Vagina (tissue), 2 donors: ENCODE measurements around the gene PRSS27. TPM values are rescaled to one million over a fixed set of nuclear protein-coding genes. Genes with fewer than 3 reads are reported as not detected.

Experiments used
- DNase-seq, 2 donors: peaks; one replicate each; pipeline ENCODE4 v3.0.0-alpha.2; 2017; ENCODE audit errors: extremely low spot score in 2 of 2
- H3K27ac ChIP-seq: fragments of 200-600 bp; sonication (generic); one replicate; pipeline ENCODE4 v1.5.1; 2019
- H3K27me3 ChIP-seq: fragments of 200-600 bp; sonication (generic); one replicate; pipeline ENCODE4 v1.5.1; 2019
- H3K36me3 ChIP-seq, 2 donors: fragments of 200-600 bp; sonication (generic); one replicate each; pipeline ENCODE4 v1.5.1; 2017 to 2019
- H3K4me1 ChIP-seq: fragments of 200-600 bp; sonication (generic); one replicate; pipeline ENCODE4 v1.5.1; 2019
- H3K4me3 ChIP-seq, 2 donors: fragments of 200-600 bp; sonication (generic); 1 replicate in 1 of 2; 2 replicates in 1 of 2; pipeline ENCODE4 v1.5.1; 2016 to 2019
- H3K9me3 ChIP-seq: fragments of 200-600 bp; sonication (generic); one replicate; pipeline ENCODE4 v1.5.1; 2019
- POLR2A ChIP-seq, 2 donors: fragments of 450-650 bp; IDR thresholded peaks; one replicate each; pipeline ENCODE4 v1.6.1; 2017; ENCODE audit warnings: antibody characterized with exemption in 2 of 2, mild to moderate bottlenecking in 2 of 2, moderate library complexity in 2 of 2
- POLR2AphosphoS5 ChIP-seq, 2 donors: sonication (generic); formaldehyde crosslinking; IDR thresholded peaks; one replicate each; pipeline ENCODE4 v1.9.0; 2017; ENCODE audit warnings: antibody characterized with exemption in 2 of 2, mild to moderate bottlenecking in 2 of 2, low read depth in 1 of 2; ENCODE audit not compliant: insufficient read depth in 1 of 2
- intact Hi-C: fragments of 100-400 bp; cut with DNase I; formaldehyde crosslinking; loops from one replicate; pipeline ENCODE4 v1.15.1; 2023
- total RNA-seq: library from RNA; depleted of rRNA; stranded (reverse); fragments of >200 nt; gene quantifications from one replicate; pipeline ENCODE4 v1.2.3, GENCODE V29; 2016
- TF ChIP-seq, protein P1 (sequence below), 3 experiments: fragments of 450-650 bp in 2 of 3; fragments of 200-600 bp in 1 of 3; sonication (generic) in 1 of 3; IDR thresholded peaks; one replicate each; pipeline ENCODE4 v1.5.1; 2017 to 2019; ENCODE audit warnings: antibody characterized with exemption in 3 of 3, mild to moderate bottlenecking in 2 of 3, moderate library complexity in 2 of 3

The PRSS27 gene
- total RNA-seq, 1 donor from 2014 or later: 61.6 TPM

GRCh38 chr16:2711370-2712062, 8.5 kb downstream of the PRSS27 start:
- H3K27ac ChIP-seq: no peak overlapping the region
- no peak overlapping the region for H3K4me3 ChIP-seq
- TF ChIP-seq POLR2A (IDR thresholded peaks at IDR 0.05) (no peak), POLR2AphosphoS5 (IDR thresholded peaks at IDR 0.05; ENCODE audit: insufficient read depth in 1 of 2, low read depth in 1 of 2) (no peak)
- TF ChIP-seq, protein P1, sequence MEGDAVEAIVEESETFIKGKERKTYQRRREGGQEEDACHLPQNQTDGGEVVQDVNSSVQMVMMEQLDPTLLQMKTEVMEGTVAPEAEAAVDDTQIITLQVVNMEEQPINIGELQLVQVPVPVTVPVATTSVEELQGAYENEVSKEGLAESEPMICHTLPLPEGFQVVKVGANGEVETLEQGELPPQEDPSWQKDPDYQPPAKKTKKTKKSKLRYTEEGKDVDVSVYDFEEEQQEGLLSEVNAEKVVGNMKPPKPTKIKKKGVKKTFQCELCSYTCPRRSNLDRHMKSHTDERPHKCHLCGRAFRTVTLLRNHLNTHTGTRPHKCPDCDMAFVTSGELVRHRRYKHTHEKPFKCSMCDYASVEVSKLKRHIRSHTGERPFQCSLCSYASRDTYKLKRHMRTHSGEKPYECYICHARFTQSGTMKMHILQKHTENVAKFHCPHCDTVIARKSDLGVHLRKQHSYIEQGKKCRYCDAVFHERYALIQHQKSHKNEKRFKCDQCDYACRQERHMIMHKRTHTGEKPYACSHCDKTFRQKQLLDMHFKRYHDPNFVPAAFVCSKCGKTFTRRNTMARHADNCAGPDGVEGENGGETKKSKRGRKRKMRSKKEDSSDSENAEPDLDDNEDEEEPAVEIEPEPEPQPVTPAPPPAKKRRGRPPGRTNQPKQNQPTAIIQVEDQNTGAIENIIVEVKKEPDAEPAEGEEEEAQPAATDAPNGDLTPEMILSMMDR (IDR thresholded peaks at IDR 0.05): no peak
- intact Hi-C loops: no loop called here
- no peak for DNase-seq
- peaks cover 6% of the 10 kb centered on the region for H3K4me1 ChIP-seq
- H3K36me3 ChIP-seq: peaks cover 0 to 21% of the 10 kb centered on the region in 2 donors
- no peaks in the 10 kb centered on the region for H3K27me3 ChIP-seq
- H3K9me3 ChIP-seq: no peaks in the 10 kb centered on the region

DNA sequence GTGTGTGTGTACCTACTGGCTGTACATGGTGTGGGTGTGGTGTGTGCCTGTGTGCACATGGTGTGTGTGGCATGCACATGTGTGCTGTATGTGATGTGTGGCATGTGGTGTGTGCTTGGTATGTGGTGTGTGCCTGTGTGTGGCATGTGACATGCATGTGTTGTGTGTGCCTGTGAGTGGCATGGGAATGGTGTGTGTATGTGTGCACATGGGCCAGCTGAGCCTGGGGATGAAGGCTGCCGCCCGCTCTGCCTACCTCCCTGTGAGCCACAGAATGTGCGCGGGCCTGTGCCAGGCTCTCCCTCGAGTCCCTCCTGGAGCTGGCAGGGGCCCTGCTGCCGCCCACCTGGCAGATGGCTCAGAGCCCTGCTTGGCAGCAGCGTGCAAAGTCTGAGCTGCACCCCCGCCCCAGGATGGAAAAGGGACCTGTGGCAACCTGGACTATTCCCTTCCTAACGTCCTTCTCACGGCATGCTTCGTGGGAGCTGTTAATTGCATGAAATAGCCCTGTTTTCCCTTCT, 9.3 kb downstream of the PRSS27 start:
- no peak for TF ChIP-seq POLR2A (IDR thresholded peaks at IDR 0.05)
- TF ChIP-seq POLR2AphosphoS5 (IDR thresholded peaks at IDR 0.05; ENCODE audit: insufficient read depth in 1 of 2, low read depth in 1 of 2): no peak
- TF ChIP-seq, protein P1 (IDR thresholded peaks at IDR 0.05): no peak
- Histone ChIP-seq H3K4me3 (no peak overlapping the region), H3K27ac (no peak overlapping the region), H3K36me3 (peaks cover 0 to 21% of the 10 kb centered on the region in 2 donors), H3K4me1 (peaks cover 5% of the 10 kb centered on the region), H3K27me3 (no peaks in the 10 kb centered on the region), H3K9me3 (no peaks in the 10 kb centered on the region)
- intact Hi-C loops: no loop called here
- DNase-seq: no peak

- Histone ChIP-seq H3K4me1 (no peaks in the 10 kb centered on the region), H3K27ac (no peak overlapping the region), H3K4me3 (no peak overlapping the region), H3K27me3 (no peaks in the 10 kb centered on the region), H3K36me3 (peaks cover 0 to 21% of the 10 kb centered on the region in 2 donors), H3K9me3 (no peaks in the 10 kb centered on the region)
- DNase-seq: no peak
- intact Hi-C loops: no loop called here
- TF ChIP-seq POLR2AphosphoS5 (IDR thresholded peaks at IDR 0.05; ENCODE audit: insufficient read depth in 1 of 2, low read depth in 1 of 2) (no peak), POLR2A (IDR thresholded peaks at IDR 0.05) (no peak)
- TF ChIP-seq, protein P1 (IDR thresholded peaks at IDR 0.05): no peak
These were observed 9.9 kb downstream of the PRSS27 start for GRCh38 chr16:2710021-2710710.

DNA sequence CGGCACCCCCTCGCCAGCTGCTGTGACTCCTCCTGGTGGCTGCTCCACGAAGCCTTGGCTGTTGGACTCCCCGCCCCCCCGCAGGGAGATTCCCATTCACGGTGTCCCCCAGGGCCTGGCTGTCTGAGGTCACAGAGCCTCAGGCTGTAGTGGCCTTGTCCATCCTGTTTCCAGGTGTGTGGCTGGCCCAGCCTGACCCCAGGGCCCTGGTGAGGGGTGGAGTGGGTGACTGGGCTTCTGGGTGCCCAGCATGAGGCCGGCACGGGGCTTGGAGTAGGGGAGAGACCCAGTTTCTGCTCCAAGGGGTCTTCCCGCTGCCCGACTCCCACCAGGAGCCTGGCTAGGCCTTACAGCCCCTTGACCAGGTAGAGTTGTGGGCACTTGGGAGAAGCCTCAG, 10.4 kb downstream of the PRSS27 start:
- TF ChIP-seq POLR2A (IDR thresholded peaks at IDR 0.05): no peak
- TF ChIP-seq POLR2AphosphoS5 (IDR thresholded peaks at IDR 0.05; ENCODE audit: insufficient read depth in 1 of 2, low read depth in 1 of 2): no peak
- TF ChIP-seq, protein P1 (IDR thresholded peaks at IDR 0.05): no peak
- Histone ChIP-seq H3K27me3 (no peaks in the 10 kb centered on the region), H3K27ac (no peak overlapping the region), H3K4me1 (no peaks in the 10 kb centered on the region), H3K36me3 (peaks cover 0 to 21% of the 10 kb centered on the region in 2 donors), H3K9me3 (no peaks in the 10 kb centered on the region), H3K4me3 (no peak overlapping the region)
- intact Hi-C loops: no loop called here
- no peak for DNase-seq
